PC-9 (cell line): ENCODE results near the gene CEP192. TPM values are rescaled to one million over a fixed set of nuclear protein-coding genes. Genes with fewer than 3 reads are reported as not detected.

Source experiments
- BruUV-seq: library from RNA; stranded (reverse); fragments of 400-500 nt; replicated peaks from 2 replicates; lab custom pipeline; 2021; lab: Mats Ljungman, UMichigan
- CTCF ChIA-PET: fragments of 300-600 bp; sonication (Branson Sonifier 250); formaldehyde crosslinking; loops from one replicate; lab custom pipeline; 2022; ENCODE audit warnings: antibody characterized with exemption; lab: Charles Lee
- POLR2A ChIA-PET: fragments of 300-600 bp; sonication (Branson Sonifier 250); formaldehyde crosslinking; loops from one replicate; lab custom pipeline; 2022; ENCODE audit warnings: antibody characterized with exemption; ENCODE audit not compliant: unreplicated experiment; lab: Charles Lee
- DNase-seq, 2 experiments: peaks; one replicate each; pipeline versions ENCODE4 v3.0.0 to v3.0.0-alpha.2; 2015 to 2022; ENCODE audit warnings: mixed read lengths in 1 of 2
- H2AFZ ChIP-seq: fragments of 200-600 bp; sonication (generic); 2 replicates; pipeline ENCODE4 v1.8.1; 2017; ENCODE audit warnings: antibody characterized with exemption
- H3F3A ChIP-seq: fragments of 200-600 bp; sonication (generic); 2 replicates; pipeline ENCODE4 v1.8.1; 2017; ENCODE audit warnings: antibody characterized with exemption, mild to moderate bottlenecking, low read depth; ENCODE audit not compliant: insufficient read depth
- H3K27ac ChIP-seq: fragments of 200-600 bp; sonication (generic); 2 replicates; pipeline ENCODE4 v1.6.1; 2016; ENCODE audit warnings: mixed run types
- H3K27me3 ChIP-seq: fragments of 200-600 bp; sonication (generic); 2 replicates; pipeline ENCODE4 v1.6.1; 2016; ENCODE audit warnings: low read depth, mixed run types; ENCODE audit not compliant: insufficient read depth
- H3K36me3 ChIP-seq: fragments of 200-600 bp; sonication (generic); 2 replicates; pipeline ENCODE4 v1.6.1; 2016; ENCODE audit warnings: low read depth, mixed run types
- H3K4me1 ChIP-seq: fragments of 200-600 bp; sonication (generic); replicated peaks from 2 replicates; pipeline ENCODE4 v1.6.1; 2016; ENCODE audit warnings: mixed run types; ENCODE audit not compliant: insufficient read depth
- H3K4me2 ChIP-seq: fragments of 200-600 bp; sonication (generic); 2 replicates; pipeline ENCODE4 v1.6.1; 2017; ENCODE audit warnings: mixed run types
- H3K4me3 ChIP-seq: fragments of 200-600 bp; sonication (generic); 2 replicates; pipeline ENCODE4 v1.6.1; 2016; ENCODE audit warnings: mixed run types
- H3K79me2 ChIP-seq: fragments of 200-600 bp; sonication (generic); 2 replicates; pipeline ENCODE4 v1.6.1; 2017; ENCODE audit warnings: low read depth, mixed run types
- H3K9me2 ChIP-seq: fragments of 200-600 bp; sonication (generic); 2 replicates; pipeline ENCODE4 v1.8.1; 2017; ENCODE audit warnings: mild to moderate bottlenecking; ENCODE audit not compliant: insufficient read depth
- H3K9me3 ChIP-seq: fragments of 200-600 bp; sonication (generic); 2 replicates; pipeline ENCODE4 v1.8.1; 2016; ENCODE audit warnings: low read depth; ENCODE audit not compliant: insufficient read depth
- H4K20me1 ChIP-seq: fragments of 200-600 bp; sonication (generic); 2 replicates; pipeline ENCODE4 v1.8.1; 2017; ENCODE audit not compliant: insufficient read depth
- EZH2 ChIP-seq: fragments of 200-600 bp; sonication (generic); IDR thresholded peaks from 2 replicates; pipeline ENCODE4 v1.8.0; 2017; ENCODE audit warnings: antibody characterized with exemption, low read depth
- intact Hi-C: fragments of 100-400 bp; cut with micrococcal nuclease; formaldehyde crosslinking; loops from one replicate; pipeline ENCODE4 v1.10.0; 2022; ENCODE audit not compliant: unreplicated experiment
- total RNA-seq: library from RNA; stranded (reverse); gene quantifications from 2 replicates; pipeline ENCODE4 v1.2.3, GENCODE V29; 2021
- TF ChIP-seq, protein P1 (sequence below): fragments of 200-600 bp; sonication (generic); conservative IDR thresholded peaks from 2 replicates; pipeline ENCODE4 v1.6.1; 2017; ENCODE audit warnings: mixed run types, antibody characterized with exemption, mild to moderate bottlenecking, moderate library complexity

Gene CEP192
- total RNA-seq, 1 experiment from 2014 or later: 44.9 TPM

DNA sequence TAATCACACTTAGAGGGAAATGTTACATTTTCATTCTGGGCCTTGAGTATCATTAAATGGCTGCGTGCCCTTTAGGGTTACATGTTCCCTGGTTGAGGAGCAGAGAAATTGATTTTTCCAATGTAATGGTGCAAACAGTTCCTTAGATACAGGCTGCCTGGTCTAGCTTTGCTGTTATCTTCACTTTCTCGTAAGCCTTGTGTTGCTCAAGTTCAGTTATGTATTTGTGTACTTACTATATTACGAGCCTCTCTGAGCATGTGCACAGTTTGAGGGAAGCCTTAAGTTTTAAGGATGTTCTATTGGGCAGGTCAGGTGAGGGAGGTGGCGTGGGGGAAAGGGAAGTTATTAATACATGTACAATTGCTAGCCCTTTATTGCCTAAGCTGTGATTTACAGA lies 23.7 kb downstream of the CEP192 start:
- H3K9me2 ChIP-seq: no peaks in the 10 kb centered on the region
- no peak overlapping the region for H2AFZ ChIP-seq
- no TSS peak for BruUV-seq
- no peak for DNase-seq
- no peaks in the 10 kb centered on the region for H3K27me3 ChIP-seq
- CTCF ChIA-PET: no interaction called here
- TF ChIP-seq, protein P1, sequence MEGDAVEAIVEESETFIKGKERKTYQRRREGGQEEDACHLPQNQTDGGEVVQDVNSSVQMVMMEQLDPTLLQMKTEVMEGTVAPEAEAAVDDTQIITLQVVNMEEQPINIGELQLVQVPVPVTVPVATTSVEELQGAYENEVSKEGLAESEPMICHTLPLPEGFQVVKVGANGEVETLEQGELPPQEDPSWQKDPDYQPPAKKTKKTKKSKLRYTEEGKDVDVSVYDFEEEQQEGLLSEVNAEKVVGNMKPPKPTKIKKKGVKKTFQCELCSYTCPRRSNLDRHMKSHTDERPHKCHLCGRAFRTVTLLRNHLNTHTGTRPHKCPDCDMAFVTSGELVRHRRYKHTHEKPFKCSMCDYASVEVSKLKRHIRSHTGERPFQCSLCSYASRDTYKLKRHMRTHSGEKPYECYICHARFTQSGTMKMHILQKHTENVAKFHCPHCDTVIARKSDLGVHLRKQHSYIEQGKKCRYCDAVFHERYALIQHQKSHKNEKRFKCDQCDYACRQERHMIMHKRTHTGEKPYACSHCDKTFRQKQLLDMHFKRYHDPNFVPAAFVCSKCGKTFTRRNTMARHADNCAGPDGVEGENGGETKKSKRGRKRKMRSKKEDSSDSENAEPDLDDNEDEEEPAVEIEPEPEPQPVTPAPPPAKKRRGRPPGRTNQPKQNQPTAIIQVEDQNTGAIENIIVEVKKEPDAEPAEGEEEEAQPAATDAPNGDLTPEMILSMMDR: no peak
- no peak for TF ChIP-seq EZH2
- peaks cover 32% of the 10 kb centered on the region for H3K36me3 ChIP-seq
- H3F3A ChIP-seq: no peaks in the 10 kb centered on the region; the same call in 1 of the 2 replicates
- H4K20me1 ChIP-seq: peaks cover 3% of the 10 kb centered on the region; the same call in 1 of the 2 replicates
- H3K27ac ChIP-seq: no peak overlapping the region
- H3K9me3 ChIP-seq: no peaks in the 10 kb centered on the region
- no peak overlapping the region for H3K4me3 ChIP-seq
- intact Hi-C loops: no loop called here
- no peak overlapping the region for H3K4me2 ChIP-seq
- H3K4me1 ChIP-seq: no peaks in the 10 kb centered on the region
- POLR2A ChIA-PET: no interaction called here
- no peaks in the 10 kb centered on the region for H3K79me2 ChIP-seq

DNA sequence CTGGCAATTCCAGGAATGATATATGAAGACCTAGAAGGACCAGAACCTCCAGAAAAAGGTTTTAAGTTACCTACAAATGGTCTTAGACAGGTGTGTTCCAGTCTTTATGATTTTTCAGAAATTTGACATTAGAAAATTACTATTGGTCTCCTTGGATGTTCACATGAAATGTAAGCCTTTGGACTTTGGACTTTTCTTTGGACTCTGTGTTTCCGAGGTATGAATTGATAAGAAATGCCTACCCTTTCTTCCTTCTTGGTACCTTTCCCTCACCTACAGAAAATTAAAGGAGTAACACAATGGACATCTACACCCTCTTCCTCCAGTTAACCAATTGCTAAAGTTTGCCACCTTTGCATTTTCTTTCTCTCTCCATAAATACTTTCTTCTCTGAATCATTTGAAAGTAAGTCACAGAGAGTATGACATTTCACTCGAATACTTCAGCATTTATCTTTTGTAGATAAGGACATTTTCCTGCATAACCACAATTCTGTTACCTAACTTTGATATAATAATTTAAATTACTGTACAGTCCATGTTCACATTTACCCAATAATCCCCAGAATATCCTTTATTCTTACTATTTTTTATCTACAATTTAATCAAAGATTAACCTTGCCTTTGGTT lies 26.2 kb downstream of the CEP192 start:
- BruUV-seq: no TSS peak
- Histone ChIP-seq H3K36me3 (peaks cover 20% of the 10 kb centered on the region), H3K9me3 (no peaks in the 10 kb centered on the region), H3K9me2 (no peaks in the 10 kb centered on the region), H4K20me1 (peaks cover 3% of the 10 kb centered on the region; the same call in 1 of the 2 replicates), H3F3A (no peaks in the 10 kb centered on the region; the same call in 1 of the 2 replicates), H3K4me3 (no peak overlapping the region), H3K79me2 (no peaks in the 10 kb centered on the region), H2AFZ (no peak overlapping the region), H3K27me3 (no peaks in the 10 kb centered on the region), H3K27ac (no peak overlapping the region), H3K4me1 (no peaks in the 10 kb centered on the region), H3K4me2 (no peak overlapping the region)
- intact Hi-C loops: no loop called here
- ChIA-PET POLR2A (no interaction called here), CTCF (no interaction called here)
- DNase-seq: no peak
- TF ChIP-seq, protein P1: no peak
- TF ChIP-seq EZH2: no peak

DNA sequence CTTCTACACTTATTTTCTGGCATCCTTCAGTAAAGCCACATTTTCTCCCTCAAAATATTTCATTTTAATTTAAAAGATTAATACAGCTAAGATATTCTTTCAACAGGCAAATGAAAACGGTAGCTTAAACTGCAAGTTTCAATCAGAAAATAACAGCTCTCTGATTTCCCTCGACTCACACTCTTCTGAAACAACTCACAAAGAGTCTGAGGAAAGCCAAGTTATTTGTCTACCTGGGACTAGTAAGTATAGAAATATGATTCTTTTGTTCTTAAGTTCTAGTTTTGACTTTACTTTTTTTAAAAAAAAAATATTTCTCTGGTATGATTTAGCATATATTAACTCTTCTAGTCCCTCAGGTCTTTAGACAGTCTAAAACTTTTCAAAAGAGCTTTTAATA lies 27.2 kb downstream of the CEP192 start:
- Histone ChIP-seq H3K4me2 (no peak overlapping the region), H4K20me1 (peaks cover 2% of the 10 kb centered on the region; the same call in 1 of the 2 replicates), H3K27me3 (no peaks in the 10 kb centered on the region), H3K79me2 (0 out of 2 replicates have a peak, but pooled peaks cover 6% of the 10 kb centered on the region), H3K36me3 (peaks cover 19% of the 10 kb centered on the region; the same call in 1 of the 2 replicates), H3K9me3 (no peaks in the 10 kb centered on the region), H3K4me3 (no peak overlapping the region), H3K4me1 (no peaks in the 10 kb centered on the region), H3K9me2 (no peaks in the 10 kb centered on the region), H2AFZ (no peak overlapping the region), H3K27ac (no peak overlapping the region), H3F3A (no peaks in the 10 kb centered on the region; the same call in 1 of the 2 replicates)
- CTCF ChIA-PET: no interaction called here
- DNase-seq: no peak
- intact Hi-C loops: no loop called here
- no peak for TF ChIP-seq EZH2
- TF ChIP-seq, protein P1: no peak
- BruUV-seq: no TSS peak
- POLR2A ChIA-PET: no interaction called here
